VCaP (cell line): ENCODE results near the gene PSMD8.

Source experiments
- H3K27ac ChIP-seq: fragments of 450-650 bp; 2 replicates; pipeline ENCODE4 v1.5.1; 2017
- CTCF ChIP-seq: fragments of 450-650 bp; conservative IDR thresholded peaks from 2 replicates; pipeline ENCODE4 v1.5.1; 2017; ENCODE audit warnings: mild to moderate bottlenecking, moderate library complexity

The PSMD8 gene

DNA sequence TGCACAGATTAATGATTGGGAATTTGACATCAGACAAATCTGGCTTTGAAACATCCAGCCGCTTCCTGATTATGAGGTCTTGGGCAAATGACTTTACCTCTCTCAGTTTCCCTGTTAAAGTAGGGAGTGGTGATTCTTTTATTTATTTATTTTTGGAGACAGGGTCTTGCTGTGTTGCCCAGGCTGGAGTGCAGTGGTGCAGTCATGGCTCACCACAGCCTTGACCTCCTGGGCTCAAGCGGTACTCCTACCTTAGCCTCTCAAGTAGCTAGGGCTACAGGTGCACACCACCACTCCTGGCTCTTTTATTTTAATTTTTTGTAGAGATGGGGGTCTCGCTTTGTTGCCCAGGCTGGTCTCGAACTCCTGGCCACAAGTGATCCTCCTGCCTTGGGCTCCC is 2.7 kb downstream of the PSMD8 start:
- no peak for TF ChIP-seq CTCF
- H3K27ac ChIP-seq = peak overlapping the region; percentile 95

DNA sequence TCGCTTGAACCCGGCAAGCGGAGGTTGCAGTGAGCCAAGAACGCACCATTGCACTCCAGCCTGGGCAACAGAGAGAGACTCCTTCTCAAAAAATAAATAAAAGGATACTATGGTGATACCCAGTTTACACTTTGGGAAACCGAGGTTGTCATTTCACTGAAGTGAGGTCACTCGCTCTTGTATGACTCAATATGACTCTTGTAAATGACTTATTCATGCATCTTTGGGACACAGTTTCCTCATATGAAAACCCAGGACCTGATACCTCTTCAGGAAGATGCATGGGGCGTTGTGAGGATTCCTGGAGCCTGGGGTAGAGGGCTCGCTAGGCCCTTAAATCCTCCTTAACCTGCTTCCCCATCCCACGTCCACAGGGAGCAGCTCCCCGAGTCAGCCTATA is 4.5 kb downstream of the PSMD8 start:
- no peak for TF ChIP-seq CTCF
- H3K27ac ChIP-seq = no peak overlapping the region

DNA sequence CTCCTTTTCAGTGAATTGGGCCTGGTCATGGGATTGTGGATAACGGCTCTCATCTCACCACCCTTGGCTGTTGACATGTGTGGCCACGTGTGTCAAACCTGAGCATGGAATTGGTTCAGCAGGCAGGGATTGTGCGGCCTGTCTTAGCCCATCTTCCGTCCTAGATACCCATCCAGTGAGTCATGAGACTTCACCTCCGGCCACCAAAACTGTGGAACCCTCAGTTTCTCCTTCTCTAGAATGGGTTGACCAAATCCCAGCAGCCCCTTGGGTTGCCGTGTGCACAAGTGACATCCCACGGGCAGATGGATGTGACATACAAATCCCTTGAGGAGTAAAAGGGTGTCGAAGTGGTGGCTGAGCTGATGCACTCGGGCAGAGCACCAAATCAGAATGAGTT is 6.8 kb downstream of the PSMD8 start:
- no peak overlapping the region for H3K27ac ChIP-seq
- no peak for TF ChIP-seq CTCF

DNA sequence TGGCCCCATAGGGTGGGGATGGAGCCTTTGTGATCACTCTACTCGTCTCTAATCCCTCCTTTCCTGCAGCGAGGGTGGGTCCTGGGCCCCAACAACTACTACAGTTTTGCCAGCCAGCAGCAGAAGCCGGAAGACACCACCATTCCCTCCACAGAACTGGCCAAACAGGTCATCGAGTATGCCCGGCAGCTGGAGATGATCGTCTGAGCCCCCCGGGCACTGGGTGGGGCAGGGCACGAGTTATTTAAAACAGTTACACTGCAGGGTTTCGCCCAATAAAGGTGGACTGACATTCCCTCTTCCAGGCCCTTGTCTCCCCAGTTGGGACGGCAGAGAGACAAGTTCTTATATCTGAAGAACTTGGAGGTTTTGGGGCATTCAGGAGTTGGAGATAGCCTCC is 8.8 kb downstream of the PSMD8 start:
- TF ChIP-seq CTCF = no peak
- H3K27ac ChIP-seq = no peak overlapping the region

DNA sequence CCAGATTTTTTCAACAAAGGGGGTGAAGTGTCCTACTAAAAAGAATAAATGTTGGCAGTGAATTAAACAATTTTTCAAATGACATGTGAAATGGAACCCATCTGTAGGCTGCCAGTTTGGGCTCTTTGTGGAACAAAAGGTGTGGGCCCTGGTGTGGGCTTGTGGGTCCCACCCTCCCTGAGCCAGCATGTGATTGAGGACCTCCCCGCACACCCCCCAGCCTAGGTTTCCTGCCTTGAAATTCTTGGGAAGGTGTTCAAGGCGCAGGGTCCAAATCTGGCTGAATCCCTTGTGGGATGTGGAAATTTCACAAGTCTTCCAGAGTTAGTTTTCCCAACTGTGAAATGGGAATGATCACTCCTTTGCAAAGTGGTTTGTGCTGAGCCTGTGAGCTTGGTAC is 9.4 kb downstream of the PSMD8 start:
- H3K27ac ChIP-seq = no peak overlapping the region
- TF ChIP-seq CTCF = no peak

DNA sequence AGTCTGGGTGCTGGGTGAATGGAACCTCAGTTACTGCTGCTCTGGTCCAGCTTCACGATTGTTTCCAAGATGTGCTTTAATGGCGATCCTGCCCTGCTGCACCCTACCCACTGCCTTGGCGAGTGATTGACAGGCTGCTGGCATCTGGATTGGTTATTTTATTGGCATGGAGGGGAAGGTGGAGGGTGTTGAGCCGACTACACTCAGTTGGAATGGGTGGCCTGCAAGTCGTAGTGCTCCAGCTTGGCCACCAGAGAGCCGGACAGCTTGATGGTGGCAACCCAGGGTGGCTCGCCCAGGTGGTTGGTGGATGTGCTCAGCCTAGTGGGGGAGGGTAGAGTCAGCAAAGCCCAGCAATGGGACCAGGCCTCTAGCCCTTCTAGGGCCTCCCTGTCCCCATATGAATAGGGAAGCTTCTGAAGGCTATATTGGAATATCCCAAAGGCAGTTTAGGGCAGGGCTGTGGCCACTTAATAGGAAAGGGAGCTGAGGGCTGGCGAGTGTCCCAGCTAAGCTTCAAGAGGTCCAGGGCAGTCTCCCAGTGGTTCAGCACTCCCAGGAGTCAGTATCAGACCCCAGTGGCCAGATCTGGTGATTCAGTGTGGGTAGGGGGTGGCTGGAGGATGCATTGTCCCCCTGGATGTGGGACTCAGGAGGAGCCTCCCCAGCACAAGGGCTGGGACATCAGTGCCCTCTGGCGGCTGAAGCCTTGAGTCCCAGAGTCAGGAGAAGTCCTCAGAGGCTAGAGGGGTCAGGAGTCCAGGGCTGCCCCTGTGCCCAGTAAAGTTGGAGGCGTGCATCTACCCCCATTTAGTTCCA is 10.0 kb downstream of the PSMD8 start:
- no peak overlapping the region for H3K27ac ChIP-seq
- TF ChIP-seq CTCF = peak; percentile 20; the same call in 1 of the 2 replicates

DNA sequence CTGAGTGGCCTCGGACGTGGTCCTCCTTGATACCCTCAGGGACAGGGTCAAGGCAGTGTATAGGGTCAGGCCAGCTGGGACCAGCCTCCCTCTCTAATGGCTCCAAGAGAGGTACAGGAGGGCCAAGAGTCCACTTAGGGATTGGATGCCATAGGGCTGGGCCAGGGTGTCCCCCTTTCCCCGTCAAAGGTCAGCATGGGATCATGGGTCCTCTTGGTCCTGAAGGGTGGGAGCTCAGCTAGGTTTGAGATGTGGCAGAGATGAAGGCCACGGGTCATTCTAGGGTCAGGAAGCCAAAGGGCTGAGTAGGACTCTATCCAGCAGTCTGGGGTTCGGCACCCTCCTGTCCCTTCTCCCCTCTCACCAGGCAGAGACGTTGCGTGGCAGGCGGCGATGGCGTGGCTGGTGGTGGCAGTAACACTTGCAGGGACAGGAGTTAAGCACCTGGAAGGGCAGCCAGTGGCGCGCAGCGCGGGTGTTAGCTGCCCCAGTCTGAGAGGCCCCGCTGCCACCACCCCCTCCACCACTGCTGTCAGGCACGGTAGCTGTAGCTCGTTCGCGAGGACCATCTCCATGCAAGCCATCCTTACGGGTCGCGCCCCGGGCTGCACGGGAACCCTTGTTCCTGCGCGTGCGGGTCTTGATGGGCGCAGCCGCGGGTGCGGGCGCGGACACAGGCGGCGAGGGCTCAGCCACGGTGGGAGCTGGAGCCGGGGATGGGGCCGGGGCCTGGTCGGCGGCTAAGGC is 10.9 kb downstream of the PSMD8 start:
- H3K27ac ChIP-seq = no peak overlapping the region
- no peak for TF ChIP-seq CTCF
